Erythroblast (primary cell): ENCODE results near the gene ZBTB21.

ENCODE experiments used
- GATA1 ChIP-seq: IDR thresholded peaks from 2 replicates; pipeline ENCODE4 v1.6.1; 2011; ENCODE audit warnings: low read depth, mild to moderate bottlenecking, control low read depth, low read length, moderate library complexity
- POLR2A ChIP-seq: IDR thresholded peaks from 2 replicates; pipeline ENCODE4 v1.6.1; 2011; ENCODE audit warnings: mild to moderate bottlenecking, low read length

DNA sequence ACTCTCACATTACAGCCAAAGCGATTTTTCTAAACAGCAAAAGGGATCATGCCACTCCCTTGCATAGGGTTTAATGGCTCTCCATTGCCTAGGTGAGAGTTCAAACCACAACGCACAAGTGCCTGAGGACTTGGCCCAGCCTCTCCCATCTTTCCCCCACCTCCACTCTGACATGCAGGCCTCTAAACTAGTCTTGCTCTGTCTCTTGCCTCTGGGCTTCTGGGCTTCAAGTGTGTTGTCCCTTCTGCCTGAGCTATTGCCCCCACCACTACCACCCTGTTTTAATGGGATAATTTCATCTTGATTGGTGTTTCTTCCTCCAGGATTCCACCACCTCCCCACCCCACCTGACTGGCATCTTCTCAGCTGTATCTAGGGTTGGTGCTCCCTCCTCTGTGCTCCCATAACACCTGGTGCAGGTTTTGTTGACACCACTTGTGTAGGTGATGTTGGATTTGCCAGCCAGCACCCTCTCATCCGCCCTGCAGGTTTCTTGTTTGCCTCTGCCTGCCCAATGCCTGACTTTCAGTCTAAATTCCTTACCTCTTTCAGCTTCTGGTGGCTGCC lies 2.7 kb upstream of the ZBTB21 start:
- TF ChIP-seq POLR2A (no peak), GATA1 (no peak)
